CD14-positive monocyte (primary cell): ENCODE measurements around the gene FAM13A. TPM values are rescaled to one million over a fixed set of nuclear protein-coding genes. Genes with fewer than 3 reads are reported as not detected.

ENCODE experiments used
- DNase-seq, 3 donors: peaks; one replicate each; pipeline ENCODE4 v3.0.0-alpha.2; 2011 to 2022
- H2AFZ ChIP-seq: 2 replicates; pipeline ENCODE4 v1.6.0; 2012; ENCODE audit warnings: mild to moderate bottlenecking, low read depth, low read length, inconsistent platforms; ENCODE audit not compliant: insufficient read depth, poor library complexity, severe bottlenecking
- H3K27ac ChIP-seq, 2 donors: 1 replicate in 1 of 2; 2 replicates in 1 of 2; pipeline ENCODE4 v1.5.1; 2012 to 2013; ENCODE audit warnings: low read length in 2 of 2, control low read depth in 1 of 2, inconsistent platforms in 1 of 2, low read depth in 1 of 2, mild to moderate bottlenecking in 1 of 2
- H3K27me3 ChIP-seq, 2 donors: one replicate each; pipeline versions ENCODE4 v1.6.0 to v1.6.1; 2011 to 2013; ENCODE audit warnings: low read length in 2 of 2; ENCODE audit not compliant: control insufficient read depth in 2 of 2, insufficient read depth in 2 of 2
- H3K36me3 ChIP-seq, 2 donors: replicated peaks in 1 of 2; 1 replicate in 1 of 2; 2 replicates in 1 of 2; pipeline versions ENCODE4 v1.5.1 to v1.6.1; 2012 to 2013; ENCODE audit warnings: low read length in 2 of 2, control low read depth in 1 of 2, inconsistent platforms in 1 of 2, mild to moderate bottlenecking in 1 of 2; ENCODE audit not compliant: insufficient read depth in 2 of 2, control insufficient read depth in 1 of 2
- H3K4me1 ChIP-seq, 2 donors: 1 replicate in 1 of 2; 2 replicates in 1 of 2; pipeline versions ENCODE4 v1.5.1 to v1.6.1; 2012 to 2013; ENCODE audit warnings: low read length in 2 of 2, control low read depth in 1 of 2, inconsistent platforms in 1 of 2, mild to moderate bottlenecking in 1 of 2, moderate library complexity in 1 of 2; ENCODE audit not compliant: insufficient read depth in 2 of 2, control insufficient read depth in 1 of 2
- H3K4me2 ChIP-seq: replicated peaks from 2 replicates; pipeline ENCODE3; 2012; ENCODE audit warnings: low read length, moderate library complexity, mild to moderate bottlenecking; ENCODE audit not compliant: poor library complexity, severe bottlenecking; ENCODE audit errors: extremely low read depth
- H3K4me3 ChIP-seq, 3 experiments: fragments of 200-600 bp in 1 of 3; sonication (generic) in 1 of 3; replicated peaks in 1 of 3; 1 replicate in 2 of 3; 2 replicates in 1 of 3; pipeline ENCODE4 v1.5.1; 2011 to 2013; ENCODE audit warnings: low read length in 3 of 3, mild to moderate bottlenecking in 3 of 3, control low read depth in 2 of 3, low read depth in 2 of 3, inconsistent platforms in 1 of 3, moderate library complexity in 1 of 3
- H3K79me2 ChIP-seq: 2 replicates; pipeline ENCODE4 v1.6.0; 2012; ENCODE audit warnings: mild to moderate bottlenecking, control low read depth, inconsistent platforms, low read length, moderate library complexity; ENCODE audit not compliant: insufficient read depth
- H3K9ac ChIP-seq: 2 replicates; pipeline ENCODE4 v1.6.0; 2017; ENCODE audit warnings: low read length, mild to moderate bottlenecking; ENCODE audit not compliant: insufficient read depth, poor library complexity, severe bottlenecking
- H3K9me3 ChIP-seq, 2 donors: replicated peaks in 1 of 2; 1 replicate in 1 of 2; 2 replicates in 1 of 2; pipeline versions ENCODE4 v1.5.1 to v1.6.1; 2012 to 2013; ENCODE audit warnings: low read length in 2 of 2, control low read depth in 1 of 2; ENCODE audit not compliant: control insufficient read depth in 1 of 2, insufficient read depth in 1 of 2
- H4K20me1 ChIP-seq: 2 replicates; pipeline ENCODE4 v1.6.0; 2012; ENCODE audit warnings: mild to moderate bottlenecking, low read length, control low read depth, moderate library complexity; ENCODE audit not compliant: insufficient read depth
- H3K27ac Mint-ChIP-seq, 7 donors: one replicate each; pipeline ENCODE4 v1.8.0; 2020; ENCODE audit warnings: mild to moderate bottlenecking in 7 of 7, mixed read lengths in 7 of 7, moderate library complexity in 6 of 7, inconsistent platforms in 2 of 7
- H3K27me3 Mint-ChIP-seq, 3 donors: one replicate each; pipeline ENCODE4 v1.8.0; 2021 to 2022; ENCODE audit warnings: low read depth in 3 of 3, mild to moderate bottlenecking in 3 of 3, mixed read lengths in 3 of 3, moderate library complexity in 3 of 3, inconsistent platforms in 1 of 3
- H3K36me3 Mint-ChIP-seq, 2 donors: one replicate each; pipeline ENCODE4 v1.8.0; 2020; ENCODE audit warnings: mixed read lengths in 2 of 2, inconsistent platforms in 1 of 2, mild to moderate bottlenecking in 1 of 2
- H3K4me1 Mint-ChIP-seq: one replicate; pipeline ENCODE4 v1.8.0; 2020; ENCODE audit warnings: mild to moderate bottlenecking, mixed read lengths
- H3K4me3 Mint-ChIP-seq, 2 donors: one replicate each; pipeline ENCODE4 v1.8.0; 2020; ENCODE audit warnings: mild to moderate bottlenecking in 2 of 2, mixed read lengths in 2 of 2, moderate library complexity in 1 of 2
- H3K9me3 Mint-ChIP-seq, 7 donors: one replicate each; pipeline ENCODE4 v1.8.0; 2020 to 2022; ENCODE audit warnings: mixed read lengths in 7 of 7, mild to moderate bottlenecking in 6 of 7, moderate library complexity in 6 of 7, inconsistent platforms in 2 of 7
- CTCF ChIP-seq: fragments of 200-600 bp; IDR thresholded peaks from one replicate; pipeline ENCODE4 v1.8.0; 2022; ENCODE audit warnings: antibody characterized with exemption, mild to moderate bottlenecking
- WGBS: methylation state at CpG from one replicate; pipeline ENCODE4 v1.1.5; 2013; ENCODE audit warnings: missing lambda C conversion rate; ENCODE audit not compliant: insufficient coverage; 5-methylcytosine and 5-hydroxymethylcytosine counted together
- intact Hi-C, 2 donors: fragments of 100-400 bp; cut with micrococcal nuclease; formaldehyde crosslinking; loops; one replicate each; pipeline versions ENCODE4 v1.15.0 to v1.15.1; 2023
- polyA plus RNA-seq, 3 donors: library from polyadenylated mRNA; depleted of rRNA in 1 of 3; unstranded in 2 of 3; stranded (reverse) in 1 of 3; fragments of 300-500 nt in 2 of 3; fragments of >200 nt in 1 of 3; fragmentation: Illumina TruSeq in 2 of 3; gene quantifications; 1 replicate in 2 of 3; 2 replicates in 1 of 3; pipeline ENCODE4 v1.2.3, GENCODE V29; 2012 to 2021
- small RNA-seq: library from RNA; depleted of rRNA; stranded (forward); fragments of <200 nt; gene quantifications from one replicate; pipeline ENCODE3, GENCODE V24; 2012; ENCODE audit warnings: low read depth; ENCODE audit not compliant: insufficient read length

FAM13A gene
- polyA plus RNA-seq, 3 donors: 5.3 to 20.0 (median 6.5) TPM

DNA sequence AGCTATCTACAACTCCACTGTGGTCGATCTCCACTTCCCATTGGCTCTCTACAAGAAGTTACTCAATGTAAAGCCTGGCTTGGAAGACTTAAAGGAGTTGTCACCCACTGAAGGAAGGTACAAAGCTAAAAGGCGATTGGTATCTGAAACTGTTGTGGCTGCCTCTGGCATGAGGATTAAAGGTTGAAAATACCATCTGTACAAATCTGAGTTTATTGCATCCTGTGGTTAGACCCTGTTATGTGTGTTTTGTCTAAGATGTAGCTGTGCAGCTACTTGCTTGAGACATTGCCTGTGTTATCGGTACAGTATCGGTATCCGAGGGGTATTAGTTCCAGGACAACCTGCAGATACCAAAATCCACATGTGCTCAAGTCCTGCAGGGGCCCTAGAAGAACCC is 375.8 kb downstream of the FAM13A start:
- Mint-ChIP-seq H3K9me3 (peaks cover 0 to 3% (median 0%) of the 10 kb centered on the region in 7 donors), H3K4me1 (no peaks in the 10 kb centered on the region), H3K36me3 (peaks cover 83 to 86% of the 10 kb centered on the region in 2 donors), H3K27ac (no peak overlapping the region), H3K4me3 (no peak overlapping the region), H3K27me3 (no peaks in the 10 kb centered on the region)
- intact Hi-C loops: no loop called here
- no peak overlapping the region for H3K4me3 ChIP-seq
- DNase-seq: no peak
- no peak for TF ChIP-seq CTCF
- H3K4me2 ChIP-seq: no peak overlapping the region
- no peaks in the 10 kb centered on the region for H3K9me3 ChIP-seq
- no peaks in the 10 kb centered on the region for H3K79me2 ChIP-seq
- H3K27me3 ChIP-seq: no peaks in the 10 kb centered on the region
- H3K36me3 ChIP-seq: peaks cover 68 to 87% of the 10 kb centered on the region in 2 donors
- no peak overlapping the region for H3K9ac ChIP-seq
- WGBS: 94% methylated on average over 4 of the region's 5 CpGs
- no peak overlapping the region for H2AFZ ChIP-seq
- H3K4me1 ChIP-seq: no peaks in the 10 kb centered on the region
- H4K20me1 ChIP-seq: no peaks in the 10 kb centered on the region
- H3K27ac ChIP-seq: no peak overlapping the region

Small RNAs within 50 kb of the gene (small RNA-seq; reads per million reads assigned to genes)
- not detected for gene RF02115
- not detected for gene RNU6-33P

Other genes with a start within 250 kb of the FAM13A start
- gene TIGD2, start 54.3 kb upstream of the FAM13A start, polyA plus RNA-seq: 1 to 10 TPM in 2 of 3 donors, under 1 TPM in 1; 1.00 to 2.4 (median 2.1) TPM